Measurements from ENCODE around the gene HS3ST4.
A peak's percentile ranks its signal among the peaks of the same experiment; 100 is the strongest.

Gene HS3ST4

GRCh38 chr16:25730396-25730795 is 38.6 kb downstream of the HS3ST4 start:
- H3K36me3 ChIP-seq (ENCODE audit: control insufficient read depth, insufficient read depth, low read length), result no peaks in the 10 kb centered on the region
- H4K8ac ChIP-seq (ENCODE audit: low read depth, low read length), result no peak overlapping the region
- H2BK120ac ChIP-seq (ENCODE audit: low read depth, low read length), result no peak overlapping the region
- no peak overlapping the region for H3K56ac ChIP-seq (ENCODE audit: low read length)
- DNase-seq, result no peak
- WGBS (ENCODE audit: extremely low coverage, insufficient coverage, low lambda C conversion rate), result 100% methylated on average over 2 of the region's 3 CpGs
- no peaks in the 10 kb centered on the region for H3K4me1 ChIP-seq (ENCODE audit: control insufficient read depth, low read depth, low read length)
- no peaks in the 10 kb centered on the region for H3K27me3 ChIP-seq (ENCODE audit: insufficient read depth, low read length, poor library complexity)
- H3K18ac ChIP-seq (ENCODE audit: low read length), result no peak overlapping the region
- H3K79me1 ChIP-seq (ENCODE audit: low read length), result no peaks in the 10 kb centered on the region
- H3K4me3 ChIP-seq (ENCODE audit: low read length), result no peak overlapping the region
- no peak overlapping the region for H4K5ac ChIP-seq (ENCODE audit: low read length)
- no peak overlapping the region for H2BK15ac ChIP-seq (replicated peaks; ENCODE audit: low read depth)
- H2BK5ac ChIP-seq (ENCODE audit: low read length), result no peak overlapping the region
- no peak overlapping the region for H3K4ac ChIP-seq (ENCODE audit: low read depth, low read length)
- H3K9ac ChIP-seq (ENCODE audit: low read length), result no peak overlapping the region
- no peak overlapping the region for H3K27ac ChIP-seq (ENCODE audit: low read depth, low read length)
- H3K79me2 ChIP-seq (ENCODE audit: control insufficient read depth, insufficient read depth, low read length), result no peaks in the 10 kb centered on the region
- H3K23ac ChIP-seq (ENCODE audit: low read length), result no peak overlapping the region
- no peak overlapping the region for H3K4me2 ChIP-seq (ENCODE audit: low read length)
- H2AK5ac ChIP-seq (ENCODE audit: low read length), result no peak overlapping the region

- no CpG with 5 or more reads among the region's 2 CpGs for WGBS (ENCODE audit: extremely low coverage, insufficient coverage, low lambda C conversion rate)
- H3K27me3 ChIP-seq (ENCODE audit: insufficient read depth, low read length, poor library complexity), result no peaks in the 10 kb centered on the region
- H4K8ac ChIP-seq (ENCODE audit: low read depth, low read length), result no peak overlapping the region
- H3K9ac ChIP-seq (ENCODE audit: low read length), result no peak overlapping the region
- no peak overlapping the region for H4K5ac ChIP-seq (ENCODE audit: low read length)
- no peak overlapping the region for H2BK5ac ChIP-seq (ENCODE audit: low read length)
- no peak overlapping the region for H3K4me2 ChIP-seq (ENCODE audit: low read length)
- no peaks in the 10 kb centered on the region for H3K4me1 ChIP-seq (ENCODE audit: control insufficient read depth, low read depth, low read length)
- no peak overlapping the region for H2BK15ac ChIP-seq (replicated peaks; ENCODE audit: low read depth)
- H2BK120ac ChIP-seq (ENCODE audit: low read depth, low read length), result no peak overlapping the region
- no peak overlapping the region for H3K18ac ChIP-seq (ENCODE audit: low read length)
- no peak overlapping the region for H3K27ac ChIP-seq (ENCODE audit: low read depth, low read length)
- H3K4ac ChIP-seq (ENCODE audit: low read depth, low read length), result no peak overlapping the region
- no peak overlapping the region for H3K56ac ChIP-seq (ENCODE audit: low read length)
- H3K36me3 ChIP-seq (ENCODE audit: control insufficient read depth, insufficient read depth, low read length), result no peaks in the 10 kb centered on the region
- H3K79me1 ChIP-seq (ENCODE audit: low read length), result peaks cover 2% of the 10 kb centered on the region
- H3K79me2 ChIP-seq (ENCODE audit: control insufficient read depth, insufficient read depth, low read length), result no peaks in the 10 kb centered on the region
- no peak overlapping the region for H3K4me3 ChIP-seq (ENCODE audit: low read length)
- DNase-seq, result no peak
- no peak overlapping the region for H2AK5ac ChIP-seq (ENCODE audit: low read length)
- H3K23ac ChIP-seq (ENCODE audit: low read length), result no peak overlapping the region
Measured at GRCh38 chr16:25734430-25735385, 42.9 kb downstream of the HS3ST4 start.

GRCh38 chr16:25735645-25736044 is 43.9 kb downstream of the HS3ST4 start:
- no peaks in the 10 kb centered on the region for H3K36me3 ChIP-seq (ENCODE audit: control insufficient read depth, insufficient read depth, low read length)
- H3K23ac ChIP-seq (ENCODE audit: low read length), result no peak overlapping the region
- no peak overlapping the region for H3K27ac ChIP-seq (ENCODE audit: low read depth, low read length)
- H2AK5ac ChIP-seq (ENCODE audit: low read length), result no peak overlapping the region
- no peak overlapping the region for H3K9ac ChIP-seq (ENCODE audit: low read length)
- H3K4ac ChIP-seq (ENCODE audit: low read depth, low read length), result no peak overlapping the region
- peak; percentile 40 for DNase-seq
- H4K5ac ChIP-seq (ENCODE audit: low read length), result no peak overlapping the region
- no peak overlapping the region for H2BK5ac ChIP-seq (ENCODE audit: low read length)
- H3K4me2 ChIP-seq (ENCODE audit: low read length), result no peak overlapping the region
- H4K8ac ChIP-seq (ENCODE audit: low read depth, low read length), result no peak overlapping the region
- no peak overlapping the region for H3K18ac ChIP-seq (ENCODE audit: low read length)
- no peak overlapping the region for H2BK120ac ChIP-seq (ENCODE audit: low read depth, low read length)
- H3K4me1 ChIP-seq (ENCODE audit: control insufficient read depth, low read depth, low read length), result no peaks in the 10 kb centered on the region
- H3K79me1 ChIP-seq (ENCODE audit: low read length), result peaks cover 2% of the 10 kb centered on the region
- no peaks in the 10 kb centered on the region for H3K27me3 ChIP-seq (ENCODE audit: insufficient read depth, low read length, poor library complexity)
- H3K56ac ChIP-seq (ENCODE audit: low read length), result no peak overlapping the region
- H3K4me3 ChIP-seq (ENCODE audit: low read length), result no peak overlapping the region
- no peak overlapping the region for H2BK15ac ChIP-seq (replicated peaks; ENCODE audit: low read depth)
- WGBS (ENCODE audit: extremely low coverage, insufficient coverage, low lambda C conversion rate), result no CpG with 5 or more reads among the region's 1 CpG
- H3K79me2 ChIP-seq (ENCODE audit: control insufficient read depth, insufficient read depth, low read length), result no peaks in the 10 kb centered on the region

- Histone ChIP-seq H3K4me1 (ENCODE audit: control insufficient read depth, low read depth, low read length) (no peaks in the 10 kb centered on the region), H2AK5ac (ENCODE audit: low read length) (no peak overlapping the region), H2BK15ac (replicated peaks; ENCODE audit: low read depth) (no peak overlapping the region), H2BK120ac (ENCODE audit: low read depth, low read length) (no peak overlapping the region), H3K9ac (ENCODE audit: low read length) (no peak overlapping the region), H3K4me3 (ENCODE audit: low read length) (no peak overlapping the region), H3K36me3 (ENCODE audit: control insufficient read depth, insufficient read depth, low read length) (no peaks in the 10 kb centered on the region), H4K8ac (ENCODE audit: low read depth, low read length) (no peak overlapping the region), H3K23ac (ENCODE audit: low read length) (no peak overlapping the region), H3K27ac (ENCODE audit: low read depth, low read length) (no peak overlapping the region), H3K18ac (ENCODE audit: low read length) (no peak overlapping the region), H4K5ac (ENCODE audit: low read length) (no peak overlapping the region), H2BK5ac (ENCODE audit: low read length) (no peak overlapping the region), H3K79me2 (ENCODE audit: control insufficient read depth, insufficient read depth, low read length) (no peaks in the 10 kb centered on the region), H3K4me2 (ENCODE audit: low read length) (no peak overlapping the region), H3K56ac (ENCODE audit: low read length) (no peak overlapping the region), H3K4ac (ENCODE audit: low read depth, low read length) (no peak overlapping the region), H3K27me3 (ENCODE audit: insufficient read depth, low read length, poor library complexity) (no peaks in the 10 kb centered on the region), H3K79me1 (ENCODE audit: low read length) (no peaks in the 10 kb centered on the region)
- DNase-seq, result peak; percentile 60
- no CpG with 5 or more reads among the region's 7 CpGs for WGBS (ENCODE audit: extremely low coverage, insufficient coverage, low lambda C conversion rate)
Measured at GRCh38 chr16:25747160-25747758, 55.5 kb downstream of the HS3ST4 start.

GRCh38 chr16:25748092-25748654 is 56.4 kb downstream of the HS3ST4 start:
- no peaks in the 10 kb centered on the region for H3K36me3 ChIP-seq (ENCODE audit: control insufficient read depth, insufficient read depth, low read length)
- no CpG with 5 or more reads among the region's 3 CpGs for WGBS (ENCODE audit: extremely low coverage, insufficient coverage, low lambda C conversion rate)

More at GRCh38 chr16:25748092-25748654, 56.4 kb downstream of the HS3ST4 start:
- no peaks in the 10 kb centered on the region for H3K4me1 ChIP-seq (ENCODE audit: control insufficient read depth, low read depth, low read length)
- no peak overlapping the region for H4K5ac ChIP-seq (ENCODE audit: low read length)
- H3K4me3 ChIP-seq (ENCODE audit: low read length), result no peak overlapping the region
- H4K8ac ChIP-seq (ENCODE audit: low read depth, low read length), result no peak overlapping the region
- DNase-seq, result no peak
- H3K9ac ChIP-seq (ENCODE audit: low read length), result no peak overlapping the region
- H3K4me2 ChIP-seq (ENCODE audit: low read length), result no peak overlapping the region
- no peak overlapping the region for H2AK5ac ChIP-seq (ENCODE audit: low read length)
- H3K23ac ChIP-seq (ENCODE audit: low read length), result no peak overlapping the region
- H3K27me3 ChIP-seq (ENCODE audit: insufficient read depth, low read length, poor library complexity), result no peaks in the 10 kb centered on the region
- H2BK15ac ChIP-seq (replicated peaks; ENCODE audit: low read depth), result no peak overlapping the region
- no peak overlapping the region for H3K4ac ChIP-seq (ENCODE audit: low read depth, low read length)
- no peak overlapping the region for H2BK120ac ChIP-seq (ENCODE audit: low read depth, low read length)
- H3K79me2 ChIP-seq (ENCODE audit: control insufficient read depth, insufficient read depth, low read length), result no peaks in the 10 kb centered on the region
- no peak overlapping the region for H3K56ac ChIP-seq (ENCODE audit: low read length)
- H2BK5ac ChIP-seq (ENCODE audit: low read length), result no peak overlapping the region
- no peak overlapping the region for H3K18ac ChIP-seq (ENCODE audit: low read length)
- H3K27ac ChIP-seq (ENCODE audit: low read depth, low read length), result no peak overlapping the region
- no peaks in the 10 kb centered on the region for H3K79me1 ChIP-seq (ENCODE audit: low read length)
